Spleen (tissue), 7 donors: ENCODE measurements around the gene CTSH.

ENCODE experiments used
- CTCF ChIP-seq, 11 experiments: fragments of 200-600 bp in 7 of 11; fragments of 450-650 bp in 4 of 11; sonication (generic) in 4 of 11; IDR thresholded peaks in 8 of 11; conservative IDR thresholded peaks in 3 of 11; 1 replicate in 7 of 11; 2 replicates in 4 of 11; pipeline versions ENCODE4 v1.4.0 to v1.8.0; 2016 to 2021; ENCODE audit warnings: antibody characterized with exemption in 11 of 11, inconsistent platforms in 4 of 11, mild to moderate bottlenecking in 1 of 11
- POLR2A ChIP-seq, 3 donors: fragments of 450-650 bp; IDR thresholded peaks; one replicate each; pipeline ENCODE4 v1.5.1; 2017; ENCODE audit warnings: antibody characterized with exemption in 3 of 3, mild to moderate bottlenecking in 1 of 3
- donor health status: DM: no; HTN: no; CAD: no; lungs with moderate emphysema.
- donor health status: DM: no; HTN: no; CAD: no.
- donor health status: DM: no; HTN: no; CAD: no.

- peak in 1 of 11 experiments; percentile 13 for TF ChIP-seq CTCF (IDR thresholded peaks at IDR 0.05 in 8 of 11, conservative IDR thresholded peaks at IDR 0.05 in 3 of 11)
- TF ChIP-seq POLR2A (IDR thresholded peaks at IDR 0.05), result no peak
Observed at GRCh38 chr15:78907577-78907976, 37.3 kb downstream of the CTSH start.
